Progenitor cell of endocrine pancreas (in vitro differentiated cells): Measurements from ENCODE around the gene EEFSEC. TPM values are rescaled to one million over a fixed set of nuclear protein-coding genes. Genes with fewer than 3 reads are reported as not detected.
A peak's percentile ranks its signal among the peaks of the same experiment; 100 is the strongest.

Experiments used
- DNase-seq: peaks from one replicate; pipeline ENCODE4 v3.0.0; 2021; ENCODE audit warnings: low spot score; ENCODE audit not compliant: unreplicated experiment
- H3K27ac Mint-ChIP-seq: 2 replicates; pipeline ENCODE4 v1.8.0; 2021; ENCODE audit warnings: mild to moderate bottlenecking, moderate library complexity, mixed read lengths
- H3K27me3 Mint-ChIP-seq: 2 replicates; pipeline ENCODE4 v1.8.0; 2021; ENCODE audit warnings: mixed read lengths
- H3K36me3 Mint-ChIP-seq: 2 replicates; pipeline ENCODE4 v1.8.0; 2022; ENCODE audit warnings: mixed read lengths; ENCODE audit not compliant: insufficient read depth
- H3K4me1 Mint-ChIP-seq: 2 replicates; pipeline ENCODE4 v1.8.0; 2021; ENCODE audit warnings: low read depth, mixed read lengths
- H3K4me3 Mint-ChIP-seq: 2 replicates; pipeline ENCODE4 v1.8.0; 2021; ENCODE audit warnings: low read depth, mild to moderate bottlenecking, moderate library complexity, mixed read lengths
- H3K9me3 Mint-ChIP-seq: 2 replicates; pipeline ENCODE4 v1.8.0; 2021; ENCODE audit warnings: low read depth, mixed read lengths
- CTCF ChIP-seq: fragments of 200-600 bp; sonication (generic); IDR thresholded peaks from one replicate; pipeline ENCODE4 v1.5.0; 2021; ENCODE audit warnings: antibody characterized with exemption, mild to moderate bottlenecking; ENCODE audit not compliant: unreplicated experiment
- total RNA-seq: library from RNA; stranded (reverse); gene quantifications from 2 replicates; pipeline ENCODE4 v1.2.1, GENCODE V29; 2021

The EEFSEC gene
- total RNA-seq, 1 donor from 2014 or later = 11.8 TPM

GRCh38 chr3:128415773-128416577 lies 262.7 kb downstream of the EEFSEC start:
- peaks cover 37% of the 10 kb centered on the region for H3K4me1 Mint-ChIP-seq
- DNase-seq = no peak
- peaks cover 1% of the 10 kb centered on the region for H3K36me3 Mint-ChIP-seq
- no peak overlapping the region for H3K4me3 Mint-ChIP-seq
- H3K9me3 Mint-ChIP-seq = peaks cover 5% of the 10 kb centered on the region
- peaks cover 37% of the 10 kb centered on the region for H3K27me3 Mint-ChIP-seq
- no peak for TF ChIP-seq CTCF
- no peak overlapping the region for H3K27ac Mint-ChIP-seq

DNA sequence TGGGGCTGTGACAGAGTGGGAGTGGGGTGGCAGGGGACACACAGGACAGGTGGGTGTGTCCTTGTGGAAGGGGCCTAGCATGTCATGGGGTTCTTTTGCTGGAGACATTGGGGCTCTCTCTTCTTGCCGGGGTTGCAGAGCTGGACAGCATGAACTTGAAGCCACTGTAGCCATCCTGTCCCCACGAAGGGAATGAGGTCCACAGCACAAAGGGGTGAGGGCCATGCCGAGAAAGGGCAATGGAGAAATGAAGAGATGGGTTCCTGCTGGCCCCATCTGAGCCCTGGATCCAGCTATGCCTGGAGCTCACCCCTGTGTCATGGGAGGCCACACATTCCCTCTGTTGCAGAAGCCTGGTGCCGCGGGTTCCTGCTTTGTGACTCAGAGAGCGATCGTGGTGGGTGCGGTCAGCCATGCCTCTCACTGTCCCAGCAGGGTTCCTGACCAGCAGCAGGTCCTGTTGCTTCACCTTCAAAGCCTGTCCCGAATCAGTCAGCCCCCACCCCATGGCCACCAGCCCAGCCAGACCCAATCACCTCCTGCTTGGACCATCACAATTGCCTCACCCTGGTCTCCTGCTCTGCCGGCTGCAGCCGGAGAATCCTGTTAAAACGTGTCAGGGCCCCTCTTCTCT lies 263.4 kb downstream of the EEFSEC start:
- Mint-ChIP-seq H3K36me3 (peaks cover 1% of the 10 kb centered on the region), H3K4me1 (peaks cover 36% of the 10 kb centered on the region), H3K27me3 (peaks cover 37% of the 10 kb centered on the region), H3K4me3 (no peak overlapping the region), H3K27ac (no peak overlapping the region), H3K9me3 (peaks cover 5% of the 10 kb centered on the region)
- DNase-seq = no peak
- TF ChIP-seq CTCF = no peak

DNA sequence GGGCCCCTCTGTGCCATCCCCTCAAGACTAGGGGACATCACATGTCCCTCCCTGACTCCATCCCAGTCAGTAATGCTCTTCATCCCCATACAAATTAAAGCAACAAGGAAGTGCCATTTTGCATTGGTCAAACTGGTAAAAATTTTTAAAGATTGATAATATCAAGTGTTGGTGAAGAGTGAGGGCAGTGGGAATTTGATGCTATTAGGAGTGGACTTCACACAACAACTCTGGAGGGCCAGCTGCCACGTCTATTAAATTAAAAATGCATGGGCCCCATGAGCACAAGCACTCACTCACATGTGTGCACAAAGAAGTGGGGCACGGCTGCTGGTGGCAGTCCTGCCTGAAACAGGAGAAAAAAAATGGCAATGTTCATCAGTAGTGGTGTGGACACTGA lies 265.6 kb downstream of the EEFSEC start:
- peaks cover 40% of the 10 kb centered on the region for H3K27me3 Mint-ChIP-seq
- peaks cover 25% of the 10 kb centered on the region for H3K4me1 Mint-ChIP-seq
- TF ChIP-seq CTCF = no peak
- peak overlapping the region; percentile 5 for H3K27ac Mint-ChIP-seq
- no peak for DNase-seq
- H3K4me3 Mint-ChIP-seq = no peak overlapping the region
- H3K36me3 Mint-ChIP-seq = peaks cover 1% of the 10 kb centered on the region
- peaks cover 5% of the 10 kb centered on the region for H3K9me3 Mint-ChIP-seq

DNA sequence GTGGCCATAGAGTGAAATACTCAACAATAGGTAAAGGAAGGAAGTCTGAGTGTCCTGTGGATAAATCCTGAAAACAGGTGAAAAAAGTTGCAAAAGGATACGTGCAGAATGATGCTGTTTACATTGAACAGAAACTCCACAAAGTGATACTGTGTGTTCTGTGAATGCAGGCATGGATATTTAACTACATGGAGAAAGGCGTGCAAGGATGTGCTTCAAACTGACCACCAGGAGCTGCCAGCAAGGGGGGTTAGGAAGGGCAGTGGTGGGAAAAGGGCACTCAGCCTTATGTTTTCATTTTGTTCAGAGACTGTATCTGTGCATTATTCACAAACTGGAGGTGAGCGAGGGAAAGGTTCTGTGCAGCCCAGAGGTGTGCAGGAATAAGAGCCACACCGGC lies 266.0 kb downstream of the EEFSEC start:
- no peak for TF ChIP-seq CTCF
- Mint-ChIP-seq H3K4me3 (no peak overlapping the region), H3K27ac (no peak overlapping the region), H3K27me3 (peaks cover 41% of the 10 kb centered on the region), H3K9me3 (peaks cover 5% of the 10 kb centered on the region), H3K36me3 (peaks cover 1% of the 10 kb centered on the region), H3K4me1 (peaks cover 25% of the 10 kb centered on the region)
- no peak for DNase-seq

DNA sequence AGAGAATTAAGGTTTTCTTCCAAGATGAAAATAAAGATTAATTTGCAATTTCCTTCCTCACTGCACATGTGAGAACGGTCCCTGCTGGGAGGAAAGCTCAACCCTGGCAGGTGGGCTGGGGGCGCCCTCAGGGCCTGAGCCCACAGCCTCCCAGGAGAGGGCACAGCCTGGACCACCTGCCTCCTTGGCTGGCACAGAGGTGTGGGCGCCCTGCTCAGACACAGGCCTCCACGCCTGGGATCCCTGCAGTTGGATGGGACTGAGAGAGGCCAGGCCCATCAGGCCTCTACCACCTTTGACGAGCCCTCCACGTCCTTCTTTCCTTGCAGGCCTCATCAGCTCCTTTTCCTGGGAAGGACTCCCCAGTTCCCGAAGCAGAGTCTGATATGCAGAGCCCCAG lies 267.0 kb downstream of the EEFSEC start:
- TF ChIP-seq CTCF = no peak
- Mint-ChIP-seq H3K4me3 (no peak overlapping the region), H3K27ac (no peak overlapping the region), H3K27me3 (peaks cover 42% of the 10 kb centered on the region), H3K9me3 (peaks cover 5% of the 10 kb centered on the region), H3K36me3 (peaks cover 1% of the 10 kb centered on the region), H3K4me1 (peaks cover 24% of the 10 kb centered on the region)
- DNase-seq = no peak
